GM19397 (cell line): Measurements from ENCODE around the gene ZNF600.
"Not testable (repeated sequence)": the region's sequence is repeated elsewhere in the genome, so short reads cannot be mapped to it uniquely, and the experiment has no call there.

Experiments
- ATAC-seq: cut with Tn5 transposase; IDR thresholded peaks from one replicate; pipeline ENCODE4 v1.9.1; 2021; ENCODE audit warnings: mild to moderate bottlenecking, moderate library complexity; ENCODE audit not compliant: unreplicated experiment

The ZNF600 gene

DNA sequence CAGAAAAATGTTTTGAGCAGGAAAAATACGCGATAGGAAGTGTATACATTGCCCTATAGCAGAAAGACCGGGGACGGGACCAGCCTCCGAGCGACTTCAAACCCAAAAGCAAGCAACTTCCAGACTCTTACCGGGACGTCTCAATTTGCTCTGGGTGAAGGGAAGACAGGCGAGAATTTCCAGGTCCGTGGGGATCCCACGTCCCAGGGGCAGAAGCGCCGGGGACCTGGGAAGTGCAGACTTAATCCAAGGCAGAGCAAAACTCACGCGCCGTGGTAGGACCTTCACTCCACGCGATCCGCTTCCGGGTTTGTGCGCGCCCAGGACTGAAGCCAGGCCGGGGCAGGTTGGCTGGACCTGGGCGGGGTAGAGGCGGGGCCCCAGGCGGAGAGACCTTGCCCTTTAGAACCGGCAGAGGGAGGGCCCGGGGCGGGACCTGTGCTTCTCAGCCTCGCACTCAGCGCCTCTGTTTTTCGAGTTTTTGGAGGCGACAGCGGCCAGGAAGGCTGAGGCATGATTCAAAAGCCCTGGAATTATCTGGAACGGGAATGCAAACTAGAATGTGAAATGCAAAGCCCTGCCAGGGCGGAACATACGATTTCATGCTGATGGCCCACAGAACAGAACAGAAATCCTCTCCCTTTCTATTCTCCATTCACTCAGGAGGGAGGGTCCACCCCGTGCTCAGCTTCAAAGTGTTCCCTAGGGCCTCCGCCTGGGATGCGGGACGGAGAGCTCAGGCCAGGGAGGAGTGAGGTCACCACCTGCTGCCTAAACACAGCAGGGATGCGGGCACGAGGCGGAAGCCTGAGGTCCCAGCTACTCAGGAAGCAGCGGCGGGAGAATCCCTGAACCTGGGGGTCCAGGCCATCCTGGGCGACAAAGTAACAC lies at the start of gene ZNF600:
Gene ZNF600, minus strand, starts transcription at position 328 of the 891 bp plus-strand sequence. CDS start 7,903 bp downstream, outside the sequence.
- ATAC-seq, result peak; percentile 99

DNA sequence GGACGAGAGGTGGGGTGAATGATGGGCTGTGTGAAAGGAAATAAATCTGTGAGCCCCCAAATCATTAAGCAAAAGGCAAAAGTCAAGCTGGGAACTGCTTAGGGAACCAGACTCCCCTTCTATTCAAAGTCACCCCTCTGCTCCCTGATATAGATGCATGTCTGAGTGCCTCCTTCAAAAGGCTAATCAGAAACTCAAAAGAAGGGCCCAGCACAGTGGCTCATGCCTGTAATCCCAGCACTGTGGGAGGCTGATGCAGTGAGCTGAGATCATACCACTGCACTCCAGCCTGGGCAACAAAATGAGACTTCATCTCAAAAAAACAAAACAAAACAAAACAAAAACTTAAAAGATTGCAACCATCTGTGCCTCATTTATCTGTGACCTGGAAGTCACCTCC lies 47.7 kb upstream of the ZNF600 start:
- ATAC-seq, result not testable (repeated sequence)

DNA sequence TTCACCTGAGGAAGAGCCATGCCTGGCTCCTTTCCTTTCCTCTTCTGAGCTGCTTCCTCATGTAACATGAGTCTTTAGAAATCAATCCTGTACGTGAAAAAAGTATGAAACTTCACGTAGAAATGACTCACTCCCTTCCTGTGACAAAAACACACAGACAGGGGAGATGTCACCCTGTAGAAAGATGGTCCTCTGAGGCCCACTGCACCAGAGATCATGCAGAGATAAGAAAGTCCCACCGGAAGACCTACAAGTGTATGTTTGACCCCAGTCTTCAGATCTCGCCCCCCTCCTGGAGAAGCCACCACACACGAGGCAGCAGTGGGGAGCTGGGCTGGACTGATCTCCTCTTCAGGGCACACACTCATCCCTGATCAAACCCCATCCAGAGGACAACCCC lies 47.0 kb upstream of the ZNF600 start:
- not testable (repeated sequence) for ATAC-seq

DNA sequence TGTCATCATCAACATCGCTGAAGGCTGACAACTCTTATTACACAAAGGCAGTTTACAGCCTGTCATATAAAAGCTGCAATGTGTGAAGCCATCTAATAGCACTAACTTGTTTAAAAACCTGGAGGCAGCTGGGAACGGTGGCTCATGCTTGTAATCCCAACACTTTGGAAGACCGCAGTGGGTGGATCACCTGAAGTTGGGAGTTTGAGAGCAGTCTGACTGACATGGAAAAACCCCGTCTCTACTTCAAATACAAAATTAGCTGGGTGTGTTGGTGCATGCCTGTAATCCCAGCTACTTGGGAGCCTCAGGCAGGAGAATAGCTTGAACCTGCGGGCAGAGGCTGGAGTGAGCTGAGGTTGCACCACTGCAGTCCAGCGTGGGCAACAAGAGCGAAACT lies 43.3 kb upstream of the ZNF600 start:
- not testable (repeated sequence) for ATAC-seq

DNA sequence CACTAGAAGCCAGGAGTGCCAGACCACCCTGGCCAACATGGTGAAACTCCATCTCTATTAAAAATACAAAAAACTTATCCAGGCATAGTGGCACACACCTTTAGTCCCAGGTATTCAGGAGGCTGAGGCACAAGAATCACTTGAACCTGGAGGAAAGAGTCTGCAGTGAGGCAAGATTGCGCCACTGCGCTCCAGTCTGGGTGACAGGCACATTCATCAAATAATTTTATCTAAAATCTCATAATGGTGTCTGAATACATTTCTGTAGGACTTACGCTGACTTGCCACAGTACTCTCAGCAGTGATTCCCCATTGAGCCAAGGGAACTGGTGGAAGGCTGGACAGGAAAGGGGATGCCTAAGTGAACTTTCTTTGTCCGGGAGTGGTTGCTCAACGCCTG lies 39.2 kb upstream of the ZNF600 start:
- ATAC-seq, result no peak

DNA sequence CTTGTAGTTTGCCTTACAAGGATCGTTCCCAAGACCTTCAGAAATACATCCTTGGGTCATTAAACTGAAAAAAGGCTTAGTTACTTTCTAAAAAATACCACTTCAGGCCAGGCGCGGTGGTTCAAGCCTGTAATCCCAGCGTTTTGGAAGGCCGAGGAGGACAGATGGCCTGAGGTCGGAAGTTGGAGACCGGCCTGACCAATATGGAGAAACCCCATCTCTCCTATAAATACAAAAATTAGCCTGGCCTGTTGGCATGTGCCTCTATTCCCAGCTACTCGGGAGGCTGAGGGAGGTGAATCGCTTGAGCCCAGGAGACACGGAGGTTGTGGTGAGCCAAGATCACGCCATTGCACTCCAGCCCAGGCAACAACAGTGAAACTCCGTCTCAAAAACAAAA lies 37.1 kb upstream of the ZNF600 start:
- ATAC-seq, result no peak

DNA sequence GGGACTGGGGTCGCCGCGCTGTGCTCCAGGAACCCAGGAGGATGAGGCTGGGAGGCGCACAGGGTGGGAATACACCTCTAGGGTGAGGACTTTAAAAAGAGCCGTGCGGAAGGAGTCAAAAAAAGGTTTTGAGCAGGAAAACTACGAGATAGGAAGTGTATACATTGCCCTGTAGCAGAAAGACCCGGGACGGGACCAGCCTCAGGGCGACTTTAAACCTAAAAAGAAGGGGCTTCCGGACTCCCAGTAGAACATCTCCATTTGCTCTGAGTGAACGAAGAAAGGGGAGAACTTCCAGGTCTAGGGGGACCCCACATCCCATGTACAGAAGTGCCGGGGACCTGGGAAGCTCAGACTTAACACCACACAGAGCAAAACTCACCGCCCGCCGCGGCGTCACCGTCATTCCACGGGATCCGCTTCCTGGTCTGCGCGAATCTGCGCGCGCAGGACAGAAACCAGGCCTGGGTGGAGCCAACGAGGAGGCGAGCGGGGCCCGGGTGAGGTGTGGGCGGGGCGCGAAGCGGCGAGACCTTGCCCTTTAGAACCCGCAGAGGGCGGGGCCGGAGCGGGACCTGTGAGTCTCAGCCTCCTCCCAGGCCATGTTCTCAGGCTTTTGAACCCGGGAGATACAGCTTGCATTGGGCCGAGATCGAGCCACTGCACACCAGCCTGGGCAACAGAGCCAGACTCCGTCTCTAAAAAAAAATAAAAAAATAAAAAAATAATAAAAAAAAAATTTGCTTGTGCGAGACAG lies 34.8 kb upstream of the ZNF600 start, which contains the start of gene ZNF28:
Gene ZNF28, minus strand, starts transcription at position 430 of the 757 bp plus-strand sequence. CDS start 3,675 bp downstream, outside the sequence.
- ATAC-seq, result peak; percentile 97

DNA sequence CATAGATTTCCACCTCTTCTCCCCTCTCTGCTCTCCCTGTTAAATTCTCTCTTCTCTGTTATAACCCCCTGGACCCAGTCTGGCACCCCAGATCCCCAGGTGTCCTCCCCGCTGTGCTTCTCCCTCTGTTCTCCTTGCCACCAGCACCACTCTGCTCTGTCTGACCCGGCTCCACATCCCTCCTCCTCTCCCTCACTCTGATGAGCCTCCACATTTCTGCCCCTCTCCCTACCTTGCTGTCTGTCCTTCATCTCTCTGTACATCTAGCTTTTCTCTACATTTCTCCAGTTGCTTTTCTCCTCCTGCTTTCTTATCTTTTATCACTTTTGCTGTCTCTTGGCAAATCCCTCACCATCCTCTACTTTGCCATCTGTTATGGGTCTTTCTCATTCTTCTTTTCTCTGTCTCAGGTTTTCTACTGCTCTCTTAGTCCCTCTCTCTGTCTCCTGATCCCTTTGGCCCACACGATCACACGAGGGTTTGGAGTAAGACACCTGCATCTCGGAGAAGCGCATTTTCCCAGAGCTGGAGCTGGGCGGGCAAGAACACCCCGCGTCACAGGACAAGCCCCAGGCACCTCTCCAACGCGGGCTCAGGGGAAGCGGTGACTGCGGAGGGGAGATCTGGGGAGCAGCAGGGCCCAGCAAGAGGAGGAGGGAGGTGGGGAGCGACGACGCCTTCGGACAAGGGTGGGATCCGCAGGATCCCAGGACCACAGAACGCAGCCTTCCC lies 34.0 kb upstream of the ZNF600 start:
- peak; percentile 44 for ATAC-seq

DNA sequence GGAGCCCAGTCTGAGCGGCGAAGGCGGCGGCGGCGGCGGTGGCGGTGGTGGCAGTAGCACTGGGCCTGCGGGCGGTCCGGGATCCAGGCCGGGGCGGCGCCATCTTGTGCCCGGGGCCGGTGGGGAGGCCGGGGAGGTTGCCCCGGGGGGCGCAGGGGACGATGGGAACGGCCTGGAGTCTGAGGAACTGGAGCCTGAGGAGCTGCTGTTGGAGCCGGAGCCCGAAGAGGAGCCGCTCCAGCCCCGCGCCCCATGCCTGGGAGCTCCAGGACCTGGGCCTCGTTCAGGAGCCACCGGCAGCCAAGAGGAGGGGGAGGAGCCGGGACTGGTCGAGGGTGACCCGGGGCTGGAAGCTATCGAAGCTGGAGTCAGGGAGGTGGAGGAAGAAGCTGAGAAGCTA lies 23.2 kb upstream of the ZNF600 start:
- no peak for ATAC-seq

DNA sequence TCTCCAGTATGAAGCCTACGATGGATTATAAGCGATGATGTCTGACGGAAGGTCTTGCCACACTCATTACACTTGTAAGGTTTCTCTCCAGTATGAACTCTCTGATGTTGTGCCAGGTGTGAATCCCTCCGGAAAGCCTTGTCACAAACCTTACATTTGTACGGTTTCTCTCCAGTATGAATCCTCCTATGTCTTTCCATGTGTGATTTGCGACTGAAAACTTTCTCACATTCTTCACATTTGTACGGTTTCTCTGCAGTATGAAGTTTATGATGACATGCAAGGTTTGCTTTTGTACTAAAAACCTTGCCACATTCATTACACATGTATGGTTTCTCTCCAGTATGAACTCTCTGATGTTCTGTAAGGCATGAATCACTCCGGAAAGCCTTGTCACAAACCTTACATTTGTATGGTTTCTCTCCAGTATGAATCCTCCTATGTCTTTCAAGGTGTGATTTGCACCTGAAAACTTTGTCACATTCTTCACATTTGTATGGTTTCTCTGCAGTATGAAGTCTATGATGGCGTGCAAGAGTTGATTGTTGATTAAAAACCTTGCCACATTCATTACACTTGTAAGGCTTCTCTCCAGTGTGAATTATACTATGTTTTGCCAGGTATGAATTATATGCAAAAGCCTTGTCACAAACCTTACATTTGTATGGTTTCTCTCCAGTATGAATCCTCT lies 13.5 kb upstream of the ZNF600 start:
- ATAC-seq, result not testable (repeated sequence)

DNA sequence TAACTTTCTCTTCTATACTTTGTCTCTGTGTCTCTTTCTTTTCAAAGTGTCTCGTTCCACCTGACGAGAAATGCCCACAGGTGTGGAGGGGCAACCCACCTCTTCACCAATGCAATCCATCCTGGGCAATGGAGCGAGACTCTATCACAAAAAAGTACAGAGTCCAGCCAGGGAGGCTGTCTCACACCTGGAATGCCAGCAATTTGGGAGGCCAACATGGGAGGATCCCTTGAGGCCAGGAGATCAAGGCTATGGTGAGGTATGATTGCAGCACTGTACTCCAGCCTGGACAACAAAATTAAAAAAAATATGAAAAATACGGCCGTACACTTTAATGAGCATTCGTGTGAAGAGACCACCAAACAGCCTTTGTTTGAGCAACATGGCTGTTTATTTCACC lies 2.8 kb upstream of the ZNF600 start:
- ATAC-seq, result no peak

DNA sequence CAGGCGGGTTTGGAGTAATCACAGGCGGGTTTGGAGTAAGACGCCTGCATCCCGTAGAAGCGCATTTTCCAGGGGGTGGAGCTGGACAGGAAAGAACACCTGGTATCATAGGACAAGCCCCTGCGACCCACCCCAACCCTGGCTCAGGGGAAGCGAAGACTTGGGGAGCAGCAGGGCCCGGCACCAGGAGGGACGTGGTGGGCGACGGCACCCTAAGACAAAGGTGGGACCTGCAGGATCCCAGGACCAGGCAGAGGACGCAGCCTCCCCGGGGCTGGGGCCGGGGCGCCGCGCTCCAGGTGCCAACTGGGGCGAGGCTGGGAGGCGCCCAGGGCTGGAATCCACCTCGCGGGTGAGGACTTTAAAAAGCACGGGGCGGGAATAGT lies 520 bp downstream of the ZNF600 start:
- peak; percentile 7 for ATAC-seq

DNA sequence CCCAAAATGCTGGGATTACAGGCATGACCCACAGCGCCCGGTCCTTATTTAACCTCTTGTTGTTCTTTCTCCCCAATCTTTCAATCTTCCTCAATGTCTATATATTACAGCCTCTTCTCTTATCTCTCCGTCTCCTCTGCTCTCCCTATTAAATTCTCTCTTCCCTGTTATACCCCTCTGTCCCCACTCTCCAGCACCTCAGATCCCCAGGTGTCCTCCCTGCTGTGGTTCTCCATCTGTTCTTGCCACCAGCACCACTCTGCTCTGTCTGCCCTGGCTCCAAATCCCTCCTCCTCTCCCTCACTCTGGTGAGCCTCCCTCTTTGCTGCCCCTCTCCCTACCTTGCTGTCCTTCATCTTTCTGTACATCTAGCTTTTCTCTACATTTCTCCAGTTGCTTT lies 1.1 kb downstream of the ZNF600 start:
- no peak for ATAC-seq

DNA sequence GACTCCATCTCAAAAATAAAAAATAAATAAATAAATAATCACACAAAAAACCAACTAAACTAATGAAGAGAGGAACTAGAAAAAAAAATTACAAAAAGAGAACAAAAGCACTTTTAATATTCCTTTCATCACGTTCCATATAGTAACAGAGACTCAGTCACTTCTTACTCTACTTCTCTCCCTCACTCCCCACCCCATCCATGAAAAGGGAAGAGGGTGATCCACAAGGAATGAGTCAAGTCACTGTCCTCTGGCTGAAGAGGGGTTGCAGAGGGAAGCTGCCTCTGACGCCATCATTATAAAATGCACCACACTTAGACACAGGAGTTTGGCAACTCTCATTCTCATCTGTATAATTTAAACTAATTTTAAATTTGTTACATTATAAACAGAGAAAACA lies 3.7 kb downstream of the ZNF600 start:
- ATAC-seq, result not testable (repeated sequence)

DNA sequence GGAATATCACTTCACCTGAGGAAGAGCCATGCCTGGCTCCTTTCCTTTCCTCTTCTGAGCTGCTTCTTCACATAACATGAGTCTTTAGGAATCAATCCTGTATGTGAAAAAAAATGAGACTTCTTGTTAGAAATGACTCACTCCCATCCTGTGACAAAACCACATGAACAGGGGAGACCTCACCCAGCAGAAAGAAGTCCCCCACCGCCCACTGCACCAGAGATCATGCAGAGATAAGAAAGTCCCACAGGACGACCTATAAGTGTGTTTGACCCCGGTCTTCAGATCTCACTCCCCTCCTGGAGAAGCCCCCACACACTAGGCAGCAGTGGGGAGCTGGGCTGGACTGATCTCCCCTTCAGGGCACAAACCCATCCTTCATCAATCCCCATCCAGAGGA lies 7.8 kb downstream of the ZNF600 start:
- no peak for ATAC-seq

DNA sequence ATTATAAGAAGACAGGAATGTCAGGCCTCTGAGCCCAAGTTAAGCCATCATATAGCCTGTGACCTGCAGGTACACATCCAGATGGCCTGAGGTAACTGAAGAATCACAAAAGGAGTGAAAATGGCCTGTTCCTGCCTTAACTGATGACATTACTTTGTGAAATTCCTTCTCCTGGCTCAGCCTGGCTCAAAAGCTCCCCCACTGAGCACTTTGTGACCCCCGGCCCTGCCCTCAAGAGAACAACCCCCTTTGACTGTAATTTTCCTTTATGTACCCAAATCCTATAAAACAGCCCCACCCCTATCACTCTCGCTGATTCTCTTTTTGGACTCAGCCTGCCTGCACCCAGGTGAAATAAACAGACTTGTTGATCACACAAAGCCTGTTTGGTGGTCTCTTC lies 30.1 kb downstream of the ZNF600 start:
- ATAC-seq, result not testable (repeated sequence)

DNA sequence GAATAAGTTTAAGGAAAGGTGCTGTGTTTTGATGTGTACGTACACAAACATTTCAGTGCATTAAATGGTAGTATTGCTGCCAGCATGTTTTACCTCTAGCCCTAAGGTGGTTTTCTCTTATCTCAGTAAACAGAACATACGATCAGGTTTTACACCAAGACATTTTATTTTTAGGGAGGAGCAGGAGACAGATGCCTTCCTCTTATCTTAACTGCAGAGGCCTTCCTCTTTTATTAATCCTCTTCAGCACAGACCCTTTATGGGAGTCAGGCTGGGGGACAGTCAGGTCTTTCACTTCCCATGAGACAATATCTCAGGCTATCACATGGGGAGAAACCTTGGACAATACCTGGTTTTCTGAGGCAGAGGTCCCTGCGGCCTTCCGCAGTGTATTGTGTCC lies 36.8 kb downstream of the ZNF600 start:
- no peak for ATAC-seq

DNA sequence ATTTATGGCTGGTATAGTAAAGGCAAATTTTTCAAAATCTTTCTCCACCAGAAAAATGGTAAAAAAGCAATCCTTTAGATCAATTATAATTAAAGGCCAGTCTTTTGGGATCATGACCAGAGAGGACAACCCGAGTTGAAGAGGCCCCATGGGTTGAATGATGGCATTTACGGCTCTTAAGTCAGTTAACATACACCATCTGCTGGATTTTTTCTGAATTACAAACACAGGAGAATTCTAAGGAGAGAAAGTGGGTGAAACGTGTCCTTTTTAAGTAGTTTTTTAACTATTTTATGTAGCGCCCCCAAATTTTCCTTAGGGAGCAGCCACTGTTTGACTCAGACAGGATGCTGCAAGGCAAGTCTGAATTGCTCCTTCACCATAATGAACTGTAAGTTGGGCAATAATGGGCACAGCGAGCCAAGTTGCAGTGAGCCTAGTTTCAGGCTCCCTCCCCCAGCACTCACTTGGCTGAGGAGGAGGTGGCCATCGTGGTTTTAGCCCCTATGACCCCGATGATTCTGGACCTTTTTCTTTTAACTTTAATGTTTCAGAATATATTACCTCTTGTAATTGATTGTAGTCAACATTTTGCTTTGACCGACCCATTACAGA lies 38.1 kb downstream of the ZNF600 start:
- no peak for ATAC-seq

DNA sequence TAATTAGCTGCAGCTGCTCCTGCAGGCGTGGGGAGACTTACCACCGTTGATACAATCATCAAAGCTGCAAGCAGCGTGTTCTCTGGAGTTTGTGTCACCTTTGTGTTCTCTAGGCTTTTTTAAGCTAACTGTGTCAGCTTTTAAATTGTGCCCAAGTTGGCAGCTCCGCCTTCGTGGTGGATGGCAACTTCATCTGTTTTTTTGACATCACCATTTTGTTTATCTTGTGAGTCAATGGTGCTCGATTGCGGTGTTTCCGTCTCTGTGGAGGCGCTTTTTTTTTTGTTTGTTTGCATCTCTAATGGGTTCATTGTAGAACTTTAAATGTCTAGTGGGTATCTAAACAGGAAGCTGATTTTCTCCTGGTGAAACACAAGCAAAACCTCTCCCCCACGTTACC lies 40.7 kb downstream of the ZNF600 start:
- ATAC-seq, result not testable (repeated sequence)

DNA sequence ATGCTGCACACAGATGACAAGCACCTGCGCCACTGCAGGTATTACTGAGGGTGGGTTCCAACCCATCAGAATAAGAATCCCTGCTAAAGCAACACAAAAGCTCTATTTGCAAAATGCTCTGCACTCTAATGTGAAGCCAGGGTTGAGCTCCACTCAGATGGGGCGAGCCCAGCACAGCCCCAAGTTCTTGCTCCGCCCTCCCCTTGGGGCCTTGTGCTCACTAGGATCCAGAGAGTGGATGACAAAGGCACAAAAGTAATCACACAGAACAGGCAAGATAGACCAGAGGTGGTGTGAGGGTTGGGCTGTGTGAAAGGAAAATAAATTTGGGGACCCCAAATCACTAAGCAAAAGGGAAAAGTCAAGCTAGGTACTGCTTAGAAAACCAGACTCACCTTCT lies 43.5 kb downstream of the ZNF600 start:
- no peak for ATAC-seq
